Vagina (tissue), 2 donors: ENCODE measurements around the gene PDE11A.

Experiments used
- POLR2A ChIP-seq, 2 donors: fragments of 450-650 bp; IDR thresholded peaks; one replicate each; pipeline ENCODE4 v1.6.1; 2017; ENCODE audit warnings: antibody characterized with exemption in 2 of 2, mild to moderate bottlenecking in 2 of 2, moderate library complexity in 2 of 2
- POLR2AphosphoS5 ChIP-seq, 2 donors: sonication (generic); formaldehyde crosslinking; IDR thresholded peaks; one replicate each; pipeline ENCODE4 v1.9.0; 2017; ENCODE audit warnings: antibody characterized with exemption in 2 of 2, mild to moderate bottlenecking in 2 of 2, low read depth in 1 of 2; ENCODE audit not compliant: insufficient read depth in 1 of 2
- TF ChIP-seq, protein P1 (sequence below), 3 experiments: fragments of 450-650 bp in 2 of 3; fragments of 200-600 bp in 1 of 3; sonication (generic) in 1 of 3; IDR thresholded peaks; one replicate each; pipeline ENCODE4 v1.5.1; 2017 to 2019; ENCODE audit warnings: antibody characterized with exemption in 3 of 3, mild to moderate bottlenecking in 2 of 3, moderate library complexity in 2 of 3

DNA sequence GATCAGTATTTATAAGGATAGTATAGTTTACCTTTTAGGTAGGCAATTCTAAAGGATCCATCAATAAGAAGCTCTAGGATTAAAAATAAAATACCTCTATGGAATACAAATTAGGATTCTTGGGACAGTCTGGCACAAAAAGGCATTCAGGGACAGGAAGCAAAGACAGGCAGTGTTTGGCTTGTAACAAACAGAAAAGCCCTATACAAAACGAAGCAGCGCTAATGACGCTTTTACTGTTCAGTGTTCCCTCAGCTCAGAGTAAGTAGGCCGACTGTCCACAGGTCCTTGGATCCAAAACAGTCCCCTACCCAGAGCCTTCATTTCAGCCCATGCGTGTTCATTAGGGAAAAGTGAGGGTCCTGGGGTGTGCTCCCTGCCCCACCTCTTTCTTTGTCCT is 443.7 kb downstream of the PDE11A start:
- TF ChIP-seq, protein P1, sequence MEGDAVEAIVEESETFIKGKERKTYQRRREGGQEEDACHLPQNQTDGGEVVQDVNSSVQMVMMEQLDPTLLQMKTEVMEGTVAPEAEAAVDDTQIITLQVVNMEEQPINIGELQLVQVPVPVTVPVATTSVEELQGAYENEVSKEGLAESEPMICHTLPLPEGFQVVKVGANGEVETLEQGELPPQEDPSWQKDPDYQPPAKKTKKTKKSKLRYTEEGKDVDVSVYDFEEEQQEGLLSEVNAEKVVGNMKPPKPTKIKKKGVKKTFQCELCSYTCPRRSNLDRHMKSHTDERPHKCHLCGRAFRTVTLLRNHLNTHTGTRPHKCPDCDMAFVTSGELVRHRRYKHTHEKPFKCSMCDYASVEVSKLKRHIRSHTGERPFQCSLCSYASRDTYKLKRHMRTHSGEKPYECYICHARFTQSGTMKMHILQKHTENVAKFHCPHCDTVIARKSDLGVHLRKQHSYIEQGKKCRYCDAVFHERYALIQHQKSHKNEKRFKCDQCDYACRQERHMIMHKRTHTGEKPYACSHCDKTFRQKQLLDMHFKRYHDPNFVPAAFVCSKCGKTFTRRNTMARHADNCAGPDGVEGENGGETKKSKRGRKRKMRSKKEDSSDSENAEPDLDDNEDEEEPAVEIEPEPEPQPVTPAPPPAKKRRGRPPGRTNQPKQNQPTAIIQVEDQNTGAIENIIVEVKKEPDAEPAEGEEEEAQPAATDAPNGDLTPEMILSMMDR (IDR thresholded peaks at IDR 0.05), result no peak
- TF ChIP-seq POLR2A (IDR thresholded peaks at IDR 0.05) (no peak), POLR2AphosphoS5 (IDR thresholded peaks at IDR 0.05; ENCODE audit: insufficient read depth in 1 of 2, low read depth in 1 of 2) (no peak)
